GM19023 (cell line): Measurements from ENCODE around the gene IDI2.
"Not testable (repeated sequence)": the region's sequence is repeated elsewhere in the genome, so short reads cannot be mapped to it uniquely, and the experiment has no call there.

Experiments used
- ATAC-seq: cut with Tn5 transposase; IDR thresholded peaks from one replicate; pipeline ENCODE4 v1.9.1; 2021; ENCODE audit warnings: mild to moderate bottlenecking, moderate library complexity; ENCODE audit not compliant: unreplicated experiment

Gene IDI2

GRCh38 chr10:1009947-1010346, 15.7 kb downstream of the IDI2 start:
- ATAC-seq: not testable (repeated sequence)

GRCh38 chr10:1009071-1009494, 16.6 kb downstream of the IDI2 start:
- no peak for ATAC-seq

GRCh38 chr10:1007583-1007982, 18.1 kb downstream of the IDI2 start:
- no peak for ATAC-seq

- no peak for ATAC-seq
Measured at GRCh38 chr10:1006573-1006972, 19.1 kb downstream of the IDI2 start.

GRCh38 chr10:1003884-1004670, 21.6 kb downstream of the IDI2 start:
- no peak for ATAC-seq

GRCh38 chr10:1002425-1003006, 23.1 kb downstream of the IDI2 start:
- ATAC-seq: no peak

GRCh38 chr10:997266-998022, 28.2 kb downstream of the IDI2 start:
- ATAC-seq: no peak

- ATAC-seq: no peak
Measured at GRCh38 chr10:996031-996430, 29.6 kb downstream of the IDI2 start.

- ATAC-seq: no peak
Measured at GRCh38 chr10:995559-995926, 30.1 kb downstream of the IDI2 start.

GRCh38 chr10:994836-995558, 30.7 kb downstream of the IDI2 start:
- no peak for ATAC-seq

- ATAC-seq: no peak
Measured at GRCh38 chr10:992871-993270, 32.8 kb downstream of the IDI2 start.

GRCh38 chr10:992467-992866, 33.2 kb downstream of the IDI2 start:
- ATAC-seq: no peak

- no peak for ATAC-seq
Measured at GRCh38 chr10:990808-991207, 34.9 kb downstream of the IDI2 start.

- ATAC-seq: peak; percentile 14
Measured at GRCh38 chr10:988667-989545, 36.8 kb downstream of the IDI2 start.

GRCh38 chr10:987870-988666, 37.6 kb downstream of the IDI2 start, which contains the start of gene GTPBP4:
TSS of gene GTPBP4 (plus strand) at chr10:988434. CDS start at chr10:988480, 46 bp downstream.
- peak; percentile 96 for ATAC-seq

GRCh38 chr10:987620-987869, 38.1 kb downstream of the IDI2 start:
- ATAC-seq: no peak

- ATAC-seq: no peak
Measured at GRCh38 chr10:986881-987619, 38.6 kb downstream of the IDI2 start.

- no peak for ATAC-seq
Measured at GRCh38 chr10:986137-986825, 39.4 kb downstream of the IDI2 start.
